ENCODE results near the gene ACTC1. TPM values are rescaled to one million over a fixed set of nuclear protein-coding genes. Genes with fewer than 3 reads are reported as not detected.

The ACTC1 gene
- total RNA-seq, 4 donors from 2014 or later, result 0.41 to 3.4 TPM; not detected in 2

- no peak for DNase-seq
- Histone ChIP-seq H3K27ac (no peak overlapping the region), H3K4me1 (peaks cover 0 to 6% (median 3%) of the 10 kb centered on the region in 4 donors), H3K4me3 (no peak overlapping the region), H3K27me3 (peaks cover 59% of the 10 kb centered on the region), H3K9me3 (no peaks in the 10 kb centered on the region), H3K36me3 (no peaks in the 10 kb centered on the region)
- TF ChIP-seq EP300 (IDR thresholded peaks at IDR 0.05; ENCODE audit: low read depth) (no peak), POLR2AphosphoS5 (IDR thresholded peaks at IDR 0.05) (no peak), POLR2A (IDR thresholded peaks at IDR 0.05) (no peak), CTCF (IDR thresholded peaks at IDR 0.05) (no peak)
- intact Hi-C loops (cut with DNase I; ENCODE audit: low total_unique reads) (no loop called here), in situ Hi-C loops (cut with MboI; ENCODE audit: low pct_ligation_motif_present in 1 of 4, low pct_unique_long_range_greater_than_20kb in 1 of 4, low sequenced_read_pairs in 3 of 4) (no loop called here)
- 41% methylated on average over 27 of the region's 27 CpGs; no CpG with 5 or more reads in 1 of the 2 donors for WGBS, 2 donors (ENCODE audit: low coverage in 1 of 2)
Measured at GRCh38 chr15:34754171-34754601, 41.2 kb downstream of the ACTC1 start.

- Histone ChIP-seq H3K9me3 (no peaks in the 10 kb centered on the region), H3K27ac (no peak overlapping the region), H3K4me3 (no peak overlapping the region), H3K4me1 (peaks cover 0 to 6% (median 3%) of the 10 kb centered on the region in 4 donors), H3K27me3 (peaks cover 59% of the 10 kb centered on the region), H3K36me3 (no peaks in the 10 kb centered on the region)
- WGBS, 2 donors (ENCODE audit: low coverage in 1 of 2), result 34 to 51% methylated on average over 7 to 11 of the region's 11 CpGs
- TF ChIP-seq EP300 (IDR thresholded peaks at IDR 0.05; ENCODE audit: low read depth) (no peak), CTCF (IDR thresholded peaks at IDR 0.05) (no peak), POLR2AphosphoS5 (IDR thresholded peaks at IDR 0.05) (no peak), POLR2A (IDR thresholded peaks at IDR 0.05) (no peak)
- in situ Hi-C loops (cut with MboI; ENCODE audit: low pct_ligation_motif_present in 1 of 4, low pct_unique_long_range_greater_than_20kb in 1 of 4, low sequenced_read_pairs in 3 of 4) (no loop called here), intact Hi-C loops (cut with DNase I; ENCODE audit: low total_unique reads) (no loop called here)
- no peak for DNase-seq
Measured at GRCh38 chr15:34753236-34753894, 42.0 kb downstream of the ACTC1 start.

- DNase-seq, result no peak
- WGBS, 2 donors (ENCODE audit: low coverage in 1 of 2), result 80% methylated on average over 4 of the region's 4 CpGs; no CpG with 5 or more reads in 1 of the 2 donors
- Histone ChIP-seq H3K36me3 (no peaks in the 10 kb centered on the region), H3K4me3 (no peak overlapping the region), H3K9me3 (no peaks in the 10 kb centered on the region), H3K4me1 (peaks cover 0 to 2% (median under 1%) of the 10 kb centered on the region in 4 donors), H3K27me3 (peaks cover 28% of the 10 kb centered on the region), H3K27ac (no peak overlapping the region)
- intact Hi-C loops (cut with DNase I; ENCODE audit: low total_unique reads), result no loop called here
- in situ Hi-C loops (cut with MboI; ENCODE audit: low pct_ligation_motif_present in 1 of 4, low pct_unique_long_range_greater_than_20kb in 1 of 4, low sequenced_read_pairs in 3 of 4), result no loop called here
- no peak for TF ChIP-seq EP300 (IDR thresholded peaks at IDR 0.05; ENCODE audit: low read depth)
- no peak for TF ChIP-seq POLR2AphosphoS5 (IDR thresholded peaks at IDR 0.05)
- no peak for TF ChIP-seq POLR2A (IDR thresholded peaks at IDR 0.05)
- TF ChIP-seq CTCF (IDR thresholded peaks at IDR 0.05), result no peak
Measured at GRCh38 chr15:34749691-34750090, 45.7 kb downstream of the ACTC1 start.

Other genes with a start within 250 kb of the ACTC1 start
- gene GOLGA8B, start 211.9 kb downstream of the ACTC1 start, total RNA-seq, result 100 to 1,000 TPM in 2 of 4 donors, 10 to 100 TPM in 2; 77.6 to 142 (median 107) TPM
- gene GJD2, start 40.6 kb downstream of the ACTC1 start, total RNA-seq, result not detected
- 10 to 100 TPM; 13.8 to 25.7 (median 23.5) TPM for gene AQR, start 174.2 kb upstream of the ACTC1 start, total RNA-seq
- 10 to 100 TPM in 2 of 4 donors, 1 to 10 TPM in 2; 4.2 to 19.2 (median 11.3) TPM for gene ZNF770, start 192.7 kb upstream of the ACTC1 start, total RNA-seq